Measurements from ENCODE around the gene ING2. TPM values are rescaled to one million over a fixed set of nuclear protein-coding genes. Genes with fewer than 3 reads are reported as not detected.

The ING2 gene
- total and polyA plus RNA-seq, 4 donors = 3.9 to 8.8 (median 5.1) TPM

DNA sequence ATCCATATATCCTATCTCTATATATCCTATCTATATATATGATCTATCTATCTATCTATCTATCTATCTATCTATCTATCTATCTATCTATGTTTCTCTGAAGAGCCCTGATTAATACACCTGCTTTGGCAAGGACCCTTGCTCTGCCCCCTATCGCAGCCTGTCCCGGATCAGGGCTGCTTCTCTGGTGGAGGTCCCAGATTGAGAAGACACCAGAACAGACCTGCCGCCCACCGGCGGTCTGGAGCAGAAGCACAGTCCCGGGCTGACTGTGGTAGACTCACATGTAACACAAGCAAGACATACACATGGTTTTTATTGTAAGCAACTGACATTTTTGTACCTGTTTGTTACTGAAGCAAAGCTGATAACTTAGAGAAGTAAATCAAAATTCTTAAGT, 52.8 kb downstream of the ING2 start:
- no peak overlapping the region for H3K4me3 ChIP-seq (ENCODE audit: low read depth in 1 of 3, low read length in 3 of 3)
- H3K9ac ChIP-seq (ENCODE audit: low read depth in 1 of 2, low read length in 2 of 2) = no peak overlapping the region
- no peaks in the 10 kb centered on the region for H3K4me1 ChIP-seq (ENCODE audit: control insufficient read depth in 4 of 4, insufficient read depth in 4 of 4, low read length in 3 of 4)
- H3K9me3 ChIP-seq (ENCODE audit: control insufficient read depth in 4 of 4, low read length in 3 of 4) = peaks cover 0 to 1% (median 0%) of the 10 kb centered on the region in 4 donors
- no peak overlapping the region for H3K27ac ChIP-seq (ENCODE audit: low read depth in 1 of 2, low read length in 2 of 2)
- H3K36me3 ChIP-seq (ENCODE audit: control insufficient read depth in 4 of 4, insufficient read depth in 3 of 4, low read depth in 1 of 4, low read length in 3 of 4) = no peaks in the 10 kb centered on the region
- DNase-seq (ENCODE audit: low spot score) = no peak
- H3K27me3 ChIP-seq (ENCODE audit: control insufficient read depth in 4 of 4, insufficient read depth in 4 of 4, low read length in 3 of 4) = peaks cover 0 to 2% (median 0%) of the 10 kb centered on the region in 4 donors
- WGBS = 94% methylated on average over 6 of the region's 6 CpGs
- no peak for TF ChIP-seq HNF4G (IDR thresholded peaks at IDR 0.05)
- TF ChIP-seq, protein P1, sequence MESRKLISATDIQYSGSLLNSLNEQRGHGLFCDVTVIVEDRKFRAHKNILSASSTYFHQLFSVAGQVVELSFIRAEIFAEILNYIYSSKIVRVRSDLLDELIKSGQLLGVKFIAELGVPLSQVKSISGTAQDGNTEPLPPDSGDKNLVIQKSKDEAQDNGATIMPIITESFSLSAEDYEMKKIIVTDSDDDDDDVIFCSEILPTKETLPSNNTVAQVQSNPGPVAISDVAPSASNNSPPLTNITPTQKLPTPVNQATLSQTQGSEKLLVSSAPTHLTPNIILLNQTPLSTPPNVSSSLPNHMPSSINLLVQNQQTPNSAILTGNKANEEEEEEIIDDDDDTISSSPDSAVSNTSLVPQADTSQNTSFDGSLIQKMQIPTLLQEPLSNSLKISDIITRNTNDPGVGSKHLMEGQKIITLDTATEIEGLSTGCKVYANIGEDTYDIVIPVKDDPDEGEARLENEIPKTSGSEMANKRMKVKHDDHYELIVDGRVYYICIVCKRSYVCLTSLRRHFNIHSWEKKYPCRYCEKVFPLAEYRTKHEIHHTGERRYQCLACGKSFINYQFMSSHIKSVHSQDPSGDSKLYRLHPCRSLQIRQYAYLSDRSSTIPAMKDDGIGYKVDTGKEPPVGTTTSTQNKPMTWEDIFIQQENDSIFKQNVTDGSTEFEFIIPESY (IDR thresholded peaks at IDR 0.05) = no peak
- TF ChIP-seq GABPA (IDR thresholded peaks at IDR 0.05 in 1 of 2, conservative IDR thresholded peaks at IDR 0.05 in 1 of 2) = no peak
- no peak for TF ChIP-seq FOXA1 (IDR thresholded peaks at IDR 0.05)
- TF ChIP-seq, protein P2, sequence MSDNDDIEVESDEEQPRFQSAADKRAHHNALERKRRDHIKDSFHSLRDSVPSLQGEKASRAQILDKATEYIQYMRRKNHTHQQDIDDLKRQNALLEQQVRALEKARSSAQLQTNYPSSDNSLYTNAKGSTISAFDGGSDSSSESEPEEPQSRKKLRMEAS (IDR thresholded peaks at IDR 0.05) = no peak
- no peak for TF ChIP-seq FOXA2 (IDR thresholded peaks at IDR 0.05)
- TF ChIP-seq RAD21 (IDR thresholded peaks at IDR 0.05) = no peak
- TF ChIP-seq, protein P3, sequence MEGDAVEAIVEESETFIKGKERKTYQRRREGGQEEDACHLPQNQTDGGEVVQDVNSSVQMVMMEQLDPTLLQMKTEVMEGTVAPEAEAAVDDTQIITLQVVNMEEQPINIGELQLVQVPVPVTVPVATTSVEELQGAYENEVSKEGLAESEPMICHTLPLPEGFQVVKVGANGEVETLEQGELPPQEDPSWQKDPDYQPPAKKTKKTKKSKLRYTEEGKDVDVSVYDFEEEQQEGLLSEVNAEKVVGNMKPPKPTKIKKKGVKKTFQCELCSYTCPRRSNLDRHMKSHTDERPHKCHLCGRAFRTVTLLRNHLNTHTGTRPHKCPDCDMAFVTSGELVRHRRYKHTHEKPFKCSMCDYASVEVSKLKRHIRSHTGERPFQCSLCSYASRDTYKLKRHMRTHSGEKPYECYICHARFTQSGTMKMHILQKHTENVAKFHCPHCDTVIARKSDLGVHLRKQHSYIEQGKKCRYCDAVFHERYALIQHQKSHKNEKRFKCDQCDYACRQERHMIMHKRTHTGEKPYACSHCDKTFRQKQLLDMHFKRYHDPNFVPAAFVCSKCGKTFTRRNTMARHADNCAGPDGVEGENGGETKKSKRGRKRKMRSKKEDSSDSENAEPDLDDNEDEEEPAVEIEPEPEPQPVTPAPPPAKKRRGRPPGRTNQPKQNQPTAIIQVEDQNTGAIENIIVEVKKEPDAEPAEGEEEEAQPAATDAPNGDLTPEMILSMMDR (IDR thresholded peaks at IDR 0.05; ENCODE audit: low read depth, low read length, missing input control) = no peak
- no peak for TF ChIP-seq SP1 (IDR thresholded peaks at IDR 0.05)
- TF ChIP-seq EGR1 (IDR thresholded peaks at IDR 0.05; ENCODE audit: low read depth in 2 of 2) = no peak
- TF ChIP-seq, protein P4, sequence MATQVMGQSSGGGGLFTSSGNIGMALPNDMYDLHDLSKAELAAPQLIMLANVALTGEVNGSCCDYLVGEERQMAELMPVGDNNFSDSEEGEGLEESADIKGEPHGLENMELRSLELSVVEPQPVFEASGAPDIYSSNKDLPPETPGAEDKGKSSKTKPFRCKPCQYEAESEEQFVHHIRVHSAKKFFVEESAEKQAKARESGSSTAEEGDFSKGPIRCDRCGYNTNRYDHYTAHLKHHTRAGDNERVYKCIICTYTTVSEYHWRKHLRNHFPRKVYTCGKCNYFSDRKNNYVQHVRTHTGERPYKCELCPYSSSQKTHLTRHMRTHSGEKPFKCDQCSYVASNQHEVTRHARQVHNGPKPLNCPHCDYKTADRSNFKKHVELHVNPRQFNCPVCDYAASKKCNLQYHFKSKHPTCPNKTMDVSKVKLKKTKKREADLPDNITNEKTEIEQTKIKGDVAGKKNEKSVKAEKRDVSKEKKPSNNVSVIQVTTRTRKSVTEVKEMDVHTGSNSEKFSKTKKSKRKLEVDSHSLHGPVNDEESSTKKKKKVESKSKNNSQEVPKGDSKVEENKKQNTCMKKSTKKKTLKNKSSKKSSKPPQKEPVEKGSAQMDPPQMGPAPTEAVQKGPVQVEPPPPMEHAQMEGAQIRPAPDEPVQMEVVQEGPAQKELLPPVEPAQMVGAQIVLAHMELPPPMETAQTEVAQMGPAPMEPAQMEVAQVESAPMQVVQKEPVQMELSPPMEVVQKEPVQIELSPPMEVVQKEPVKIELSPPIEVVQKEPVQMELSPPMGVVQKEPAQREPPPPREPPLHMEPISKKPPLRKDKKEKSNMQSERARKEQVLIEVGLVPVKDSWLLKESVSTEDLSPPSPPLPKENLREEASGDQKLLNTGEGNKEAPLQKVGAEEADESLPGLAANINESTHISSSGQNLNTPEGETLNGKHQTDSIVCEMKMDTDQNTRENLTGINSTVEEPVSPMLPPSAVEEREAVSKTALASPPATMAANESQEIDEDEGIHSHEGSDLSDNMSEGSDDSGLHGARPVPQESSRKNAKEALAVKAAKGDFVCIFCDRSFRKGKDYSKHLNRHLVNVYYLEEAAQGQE (IDR thresholded peaks at IDR 0.05) = no peak
- no peak for TF ChIP-seq RXRA (IDR thresholded peaks at IDR 0.05)
- no peak for TF ChIP-seq TAF1 (conservative IDR thresholded peaks at IDR 0.05)
- no peak for TF ChIP-seq YY1 (IDR thresholded peaks at IDR 0.05)
- TF ChIP-seq, protein P5, sequence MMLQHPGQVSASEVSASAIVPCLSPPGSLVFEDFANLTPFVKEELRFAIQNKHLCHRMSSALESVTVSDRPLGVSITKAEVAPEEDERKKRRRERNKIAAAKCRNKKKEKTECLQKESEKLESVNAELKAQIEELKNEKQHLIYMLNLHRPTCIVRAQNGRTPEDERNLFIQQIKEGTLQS (IDR thresholded peaks at IDR 0.05) = no peak
- TF ChIP-seq HNF4A (conservative IDR thresholded peaks at IDR 0.05) = no peak
- TF ChIP-seq NR2F2 (IDR thresholded peaks at IDR 0.05) = no peak
- TF ChIP-seq JUND (IDR thresholded peaks at IDR 0.05) = no peak

Measured in liver (tissue), 9 donors.